ENCODE data around the gene IMPA2.

The IMPA2 gene

GRCh38 chr18:11981192-11981542, at the start of gene IMPA2:
Gene IMPA2 (plus strand): TSS chr18:11981507. CDS start chr18:11981670, 163 bp downstream.
- DNase-seq (ENCODE audit: extremely low spot score), result peak; percentile 89
- CTCF ChIA-PET, result interaction anchor here (1.2 kb wide), 1 partner anchor 326 kb away, joined by 4 read pairs; no protein-coding TSS in a partner anchor
- TF ChIP-seq SP1 (IDR thresholded peaks at IDR 0.05) (no peak), FOXK2 (IDR thresholded peaks at IDR 0.05) (no peak), ARNT (IDR thresholded peaks at IDR 0.05) (no peak), ZNF384 (IDR thresholded peaks at IDR 0.05) (no peak), FOXA1 (IDR thresholded peaks at IDR 0.05) (no peak), CTBP1 (IDR thresholded peaks at IDR 0.05; ENCODE audit: borderline replicate concordance) (no peak), SUZ12 (IDR thresholded peaks at IDR 0.05) (no peak), L3MBTL2 (conservative IDR thresholded peaks at IDR 0.05) (no peak), FOXM1 (IDR thresholded peaks at IDR 0.05; ENCODE audit: borderline replicate concordance) (no peak), TARDBP (IDR thresholded peaks at IDR 0.05) (no peak), NFRKB (IDR thresholded peaks at IDR 0.05) (no peak), ELF4 (IDR thresholded peaks at IDR 0.05) (no peak), HDGF (IDR thresholded peaks at IDR 0.05; ENCODE audit: borderline replicate concordance) (no peak), BHLHE40 (IDR thresholded peaks at IDR 0.05; ENCODE audit: borderline replicate concordance) (no peak), LEF1 (IDR thresholded peaks at IDR 0.05; ENCODE audit: borderline replicate concordance) (no peak)
- TF ChIP-seq, protein P1, sequence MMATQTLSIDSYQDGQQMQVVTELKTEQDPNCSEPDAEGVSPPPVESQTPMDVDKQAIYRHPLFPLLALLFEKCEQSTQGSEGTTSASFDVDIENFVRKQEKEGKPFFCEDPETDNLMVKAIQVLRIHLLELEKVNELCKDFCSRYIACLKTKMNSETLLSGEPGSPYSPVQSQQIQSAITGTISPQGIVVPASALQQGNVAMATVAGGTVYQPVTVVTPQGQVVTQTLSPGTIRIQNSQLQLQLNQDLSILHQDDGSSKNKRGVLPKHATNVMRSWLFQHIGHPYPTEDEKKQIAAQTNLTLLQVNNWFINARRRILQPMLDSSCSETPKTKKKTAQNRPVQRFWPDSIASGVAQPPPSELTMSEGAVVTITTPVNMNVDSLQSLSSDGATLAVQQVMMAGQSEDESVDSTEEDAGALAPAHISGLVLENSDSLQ (IDR thresholded peaks at IDR 0.05), result no peak
- POLR2A ChIA-PET, result interaction anchor here (1.2 to 1.6 kb wide), 7 partner anchors 10 to 35 kb away, joined by 3 to 15 read pairs (median 6); no protein-coding TSS in a partner anchor

DNA sequence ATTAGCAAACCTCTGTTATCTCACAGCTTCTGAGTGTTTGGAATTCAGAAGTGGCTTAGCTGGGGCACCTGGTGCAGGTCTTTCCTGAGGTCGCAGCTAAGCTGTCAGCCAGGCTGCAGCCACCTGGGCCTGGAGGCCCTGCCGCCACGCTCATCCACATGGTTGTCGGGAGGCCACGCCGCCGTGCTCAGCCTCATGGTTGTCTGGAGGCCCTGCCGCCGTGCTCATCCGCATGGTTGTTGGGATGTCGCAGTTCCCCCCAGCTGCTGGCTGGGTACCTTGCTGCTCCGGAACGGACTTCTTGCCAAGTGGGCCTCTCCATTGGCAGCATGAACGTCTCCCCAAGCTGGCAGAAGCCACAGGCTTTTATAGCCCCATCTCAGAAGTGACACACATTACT, 48.9 kb upstream of the IMPA2 start:
- ChIA-PET POLR2A (no interaction called here), CTCF (interaction anchor here (1.0 to 2.3 kb wide), 2 partner anchors 63 to 107 kb away, joined by 4 to 11 read pairs; no protein-coding TSS in a partner anchor)
- TF ChIP-seq FOXA1 (IDR thresholded peaks at IDR 0.05), result no peak
- no peak for TF ChIP-seq L3MBTL2 (conservative IDR thresholded peaks at IDR 0.05)
- TF ChIP-seq ZNF384 (IDR thresholded peaks at IDR 0.05), result no peak
- no peak for TF ChIP-seq BHLHE40 (IDR thresholded peaks at IDR 0.05; ENCODE audit: borderline replicate concordance)
- TF ChIP-seq FOXM1 (IDR thresholded peaks at IDR 0.05; ENCODE audit: borderline replicate concordance), result no peak
- no peak for TF ChIP-seq FOXK2 (IDR thresholded peaks at IDR 0.05)
- TF ChIP-seq, protein P1 (IDR thresholded peaks at IDR 0.05), result no peak
- TF ChIP-seq ELF4 (IDR thresholded peaks at IDR 0.05), result no peak
- no peak for TF ChIP-seq HDGF (IDR thresholded peaks at IDR 0.05; ENCODE audit: borderline replicate concordance)
- TF ChIP-seq NFRKB (IDR thresholded peaks at IDR 0.05), result no peak
- no peak for TF ChIP-seq ARNT (IDR thresholded peaks at IDR 0.05)
- DNase-seq (ENCODE audit: extremely low spot score), result no peak

GRCh38 chr18:11937874-11938478, 43.3 kb upstream of the IMPA2 start:
- ChIA-PET POLR2A (interaction anchor here (2.1 kb wide), 1 partner anchor 58 kb away, joined by 6 read pairs; no protein-coding TSS in a partner anchor), CTCF (interaction anchor here (0.6 to 2.8 kb wide), 8 partner anchors 11 to 205 kb away, joined by 3 to 78 read pairs (median 4); no protein-coding TSS in a partner anchor)
- DNase-seq (ENCODE audit: extremely low spot score), result peak; percentile 47
- TF ChIP-seq, protein P1 (IDR thresholded peaks at IDR 0.05), result 0 out of 2 replicates have a peak, but pooled peaks have one; percentile 9
- TF ChIP-seq NFRKB (IDR thresholded peaks at IDR 0.05), result no peak

GRCh38 chr18:11940956-11941355, 40.4 kb upstream of the IMPA2 start:
- CTCF ChIA-PET, result no interaction called here
- no peak for DNase-seq (ENCODE audit: extremely low spot score)
- TF ChIP-seq, protein P1 (IDR thresholded peaks at IDR 0.05), result no peak
- TF ChIP-seq ARNT (IDR thresholded peaks at IDR 0.05), result no peak
- TF ChIP-seq TARDBP (IDR thresholded peaks at IDR 0.05), result no peak
- no peak for TF ChIP-seq ZNF384 (IDR thresholded peaks at IDR 0.05)
- TF ChIP-seq SP1 (IDR thresholded peaks at IDR 0.05), result no peak
- TF ChIP-seq HDGF (IDR thresholded peaks at IDR 0.05; ENCODE audit: borderline replicate concordance), result no peak
- no peak for TF ChIP-seq LEF1 (IDR thresholded peaks at IDR 0.05; ENCODE audit: borderline replicate concordance)
- no peak for TF ChIP-seq FOXK2 (IDR thresholded peaks at IDR 0.05)
- TF ChIP-seq L3MBTL2 (conservative IDR thresholded peaks at IDR 0.05), result no peak
- no peak for TF ChIP-seq SUZ12 (IDR thresholded peaks at IDR 0.05)
- TF ChIP-seq FOXA1 (IDR thresholded peaks at IDR 0.05), result no peak
- TF ChIP-seq NFRKB (IDR thresholded peaks at IDR 0.05), result no peak
- no peak for TF ChIP-seq CTBP1 (IDR thresholded peaks at IDR 0.05; ENCODE audit: borderline replicate concordance)
- TF ChIP-seq FOXM1 (IDR thresholded peaks at IDR 0.05; ENCODE audit: borderline replicate concordance), result no peak
- TF ChIP-seq ELF4 (IDR thresholded peaks at IDR 0.05), result no peak
- TF ChIP-seq BHLHE40 (IDR thresholded peaks at IDR 0.05; ENCODE audit: borderline replicate concordance), result no peak
- POLR2A ChIA-PET, result no interaction called here

DNA sequence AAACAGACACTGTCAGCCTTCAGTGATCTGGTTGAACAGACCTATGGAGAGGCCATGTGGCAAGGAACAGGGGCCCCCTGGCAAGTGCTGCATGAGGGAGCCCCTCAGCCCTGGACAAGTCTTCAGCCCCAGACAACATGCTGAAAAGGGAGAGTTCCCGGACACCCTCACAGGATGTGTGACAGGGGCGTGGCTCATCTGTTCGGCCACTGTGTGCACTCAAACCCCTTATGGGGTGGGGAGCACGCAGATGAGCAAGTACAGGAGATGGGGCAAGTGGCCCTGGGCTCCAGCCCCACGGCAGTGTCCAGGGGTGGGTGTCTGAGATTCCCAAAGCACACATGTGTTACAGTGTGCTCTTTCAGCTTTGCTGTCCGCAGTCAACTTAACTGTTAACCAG, 37.8 kb upstream of the IMPA2 start:
- CTCF ChIA-PET, result no interaction called here
- DNase-seq (ENCODE audit: extremely low spot score), result no peak

More for the DNA sequence above, 37.8 kb upstream of the IMPA2 start:
- TF ChIP-seq ELF4 (IDR thresholded peaks at IDR 0.05), result no peak
- no peak for TF ChIP-seq FOXA1 (IDR thresholded peaks at IDR 0.05)
- TF ChIP-seq HDGF (IDR thresholded peaks at IDR 0.05; ENCODE audit: borderline replicate concordance), result no peak
- no peak for TF ChIP-seq L3MBTL2 (conservative IDR thresholded peaks at IDR 0.05)
- TF ChIP-seq ZNF384 (IDR thresholded peaks at IDR 0.05), result no peak
- no peak for TF ChIP-seq FOXM1 (IDR thresholded peaks at IDR 0.05; ENCODE audit: borderline replicate concordance)
- no peak for TF ChIP-seq BHLHE40 (IDR thresholded peaks at IDR 0.05; ENCODE audit: borderline replicate concordance)
- TF ChIP-seq ARNT (IDR thresholded peaks at IDR 0.05), result no peak
- TF ChIP-seq FOXK2 (IDR thresholded peaks at IDR 0.05), result no peak
- TF ChIP-seq TARDBP (IDR thresholded peaks at IDR 0.05), result no peak
- TF ChIP-seq SUZ12 (IDR thresholded peaks at IDR 0.05), result no peak
- no peak for TF ChIP-seq NFRKB (IDR thresholded peaks at IDR 0.05)
- TF ChIP-seq, protein P1 (IDR thresholded peaks at IDR 0.05), result no peak
- no peak for TF ChIP-seq SP1 (IDR thresholded peaks at IDR 0.05)
- no peak for TF ChIP-seq CTBP1 (IDR thresholded peaks at IDR 0.05; ENCODE audit: borderline replicate concordance)
- TF ChIP-seq LEF1 (IDR thresholded peaks at IDR 0.05; ENCODE audit: borderline replicate concordance), result no peak
- POLR2A ChIA-PET, result no interaction called here

Measured in HEK293T (cell line).